NB4 (cell line): ENCODE results near the gene MVP.

Source experiments
- MYC ChIP-seq: IDR thresholded peaks from 2 replicates; pipeline ENCODE4 v1.6.1; 2011; ENCODE audit warnings: low read depth, low read length
- POLR2A ChIP-seq: IDR thresholded peaks from 2 replicates; pipeline ENCODE4 v1.6.1; 2011; ENCODE audit warnings: mild to moderate bottlenecking; ENCODE audit not compliant: insufficient read length; ENCODE audit errors: extremely low read depth
- TF ChIP-seq, protein P1 (sequence below): IDR thresholded peaks from one replicate; pipeline ENCODE4 v1.5.1; 2012; ENCODE audit warnings: low read depth, low read length
- TF ChIP-seq, protein P2 (sequence below): IDR thresholded peaks from 2 replicates; pipeline ENCODE4 v1.6.1; 2011; ENCODE audit warnings: low read depth, low read length

DNA sequence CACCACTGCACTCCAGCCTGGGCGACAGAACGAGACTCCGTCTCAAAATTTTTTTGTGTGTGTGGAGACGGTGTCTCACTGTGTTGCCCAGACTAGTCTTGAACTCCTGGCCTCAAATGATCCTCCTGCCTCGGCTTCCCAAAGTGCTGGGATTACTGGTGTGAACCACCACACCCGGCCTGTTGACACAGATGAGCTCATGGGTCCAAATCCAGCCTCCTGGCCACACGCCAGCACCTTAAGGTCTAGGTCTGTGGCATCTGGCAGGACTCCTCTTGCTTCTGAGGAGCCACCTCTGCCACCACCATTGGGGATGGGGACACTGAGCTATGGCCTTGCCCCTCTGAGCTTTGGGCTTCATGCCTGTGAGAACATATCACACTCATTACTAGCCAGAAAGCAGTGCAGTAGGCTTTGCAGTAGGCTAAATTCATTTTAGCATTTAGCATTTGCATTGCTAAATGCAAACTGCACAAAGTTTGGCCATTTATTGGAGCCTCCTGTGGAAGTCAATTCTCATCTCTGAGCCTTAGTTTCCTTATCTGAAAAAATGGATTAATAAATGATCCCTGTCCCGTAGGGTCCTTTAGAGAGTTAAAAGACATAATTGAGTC, 48.2 kb downstream of the MVP start:
- TF ChIP-seq, protein P1, sequence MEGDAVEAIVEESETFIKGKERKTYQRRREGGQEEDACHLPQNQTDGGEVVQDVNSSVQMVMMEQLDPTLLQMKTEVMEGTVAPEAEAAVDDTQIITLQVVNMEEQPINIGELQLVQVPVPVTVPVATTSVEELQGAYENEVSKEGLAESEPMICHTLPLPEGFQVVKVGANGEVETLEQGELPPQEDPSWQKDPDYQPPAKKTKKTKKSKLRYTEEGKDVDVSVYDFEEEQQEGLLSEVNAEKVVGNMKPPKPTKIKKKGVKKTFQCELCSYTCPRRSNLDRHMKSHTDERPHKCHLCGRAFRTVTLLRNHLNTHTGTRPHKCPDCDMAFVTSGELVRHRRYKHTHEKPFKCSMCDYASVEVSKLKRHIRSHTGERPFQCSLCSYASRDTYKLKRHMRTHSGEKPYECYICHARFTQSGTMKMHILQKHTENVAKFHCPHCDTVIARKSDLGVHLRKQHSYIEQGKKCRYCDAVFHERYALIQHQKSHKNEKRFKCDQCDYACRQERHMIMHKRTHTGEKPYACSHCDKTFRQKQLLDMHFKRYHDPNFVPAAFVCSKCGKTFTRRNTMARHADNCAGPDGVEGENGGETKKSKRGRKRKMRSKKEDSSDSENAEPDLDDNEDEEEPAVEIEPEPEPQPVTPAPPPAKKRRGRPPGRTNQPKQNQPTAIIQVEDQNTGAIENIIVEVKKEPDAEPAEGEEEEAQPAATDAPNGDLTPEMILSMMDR = no peak
- TF ChIP-seq MYC (no peak), POLR2A (no peak)
- TF ChIP-seq, protein P2, sequence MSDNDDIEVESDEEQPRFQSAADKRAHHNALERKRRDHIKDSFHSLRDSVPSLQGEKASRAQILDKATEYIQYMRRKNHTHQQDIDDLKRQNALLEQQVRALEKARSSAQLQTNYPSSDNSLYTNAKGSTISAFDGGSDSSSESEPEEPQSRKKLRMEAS = no peak
